ENCODE results near the gene TANGO6. TPM values are rescaled to one million over a fixed set of nuclear protein-coding genes. Genes with fewer than 3 reads are reported as not detected.

The TANGO6 gene
- total RNA-seq, 2 donors from 2014 or later = 9.6 to 15.3 TPM

DNA sequence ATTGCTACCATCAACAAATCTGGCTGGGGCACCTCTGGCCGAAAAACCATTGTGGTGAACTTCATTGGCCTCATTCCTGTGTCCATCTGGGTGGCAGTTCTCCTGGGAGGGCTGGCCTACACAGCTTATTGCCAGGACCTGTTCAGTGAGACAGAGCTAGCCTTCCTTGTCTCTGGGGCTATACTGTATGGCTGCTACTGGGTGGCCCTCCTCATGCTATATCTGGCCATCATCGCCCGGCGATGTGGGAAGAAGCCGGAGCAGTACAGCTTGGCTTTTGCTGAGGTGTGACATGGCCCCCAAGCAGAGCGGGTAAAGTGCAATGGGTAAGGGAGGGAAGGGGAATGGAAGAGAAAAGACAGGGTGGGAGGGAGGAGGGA lies 271.6 kb downstream of the TANGO6 start:
- H3K4me3 ChIP-seq (ENCODE audit: low read length) = no peak overlapping the region
- no peaks in the 10 kb centered on the region for H3K27me3 ChIP-seq (ENCODE audit: control insufficient read depth, insufficient read depth, low read length, poor library complexity, severe bottlenecking)
- Mint-ChIP-seq H3K36me3 (ENCODE audit: low read depth) (peaks cover 45% of the 10 kb centered on the region), H3K27ac (no peak overlapping the region), H3K27me3 (ENCODE audit: insufficient read depth) (peaks cover 3% of the 10 kb centered on the region), H3K4me3 (no peak overlapping the region), H3K4me1 (peaks cover 12% of the 10 kb centered on the region), H3K9me3 (no peaks in the 10 kb centered on the region)
- peaks cover 5% of the 10 kb centered on the region for H3K4me1 ChIP-seq (ENCODE audit: control insufficient read depth, insufficient read depth, low read length)
- H3K36me3 ChIP-seq (ENCODE audit: control insufficient read depth, insufficient read depth, low read length) = peaks cover 44% of the 10 kb centered on the region
- 96% methylated on average over 3 to 6 of the region's 6 CpGs for WGBS, 2 experiments (ENCODE audit: insufficient coverage in 1 of 2, insufficient read length in 1 of 2)
- no peak overlapping the region for H3K27ac ChIP-seq (ENCODE audit: low read depth, low read length)
- DNase-seq = no peak
- no peak overlapping the region for H3K9ac ChIP-seq (ENCODE audit: extremely low read depth, low read length, poor library complexity, severe bottlenecking)
- H3K9me3 ChIP-seq (ENCODE audit: control insufficient read depth, low read length) = no peaks in the 10 kb centered on the region
- TF ChIP-seq, protein P1, sequence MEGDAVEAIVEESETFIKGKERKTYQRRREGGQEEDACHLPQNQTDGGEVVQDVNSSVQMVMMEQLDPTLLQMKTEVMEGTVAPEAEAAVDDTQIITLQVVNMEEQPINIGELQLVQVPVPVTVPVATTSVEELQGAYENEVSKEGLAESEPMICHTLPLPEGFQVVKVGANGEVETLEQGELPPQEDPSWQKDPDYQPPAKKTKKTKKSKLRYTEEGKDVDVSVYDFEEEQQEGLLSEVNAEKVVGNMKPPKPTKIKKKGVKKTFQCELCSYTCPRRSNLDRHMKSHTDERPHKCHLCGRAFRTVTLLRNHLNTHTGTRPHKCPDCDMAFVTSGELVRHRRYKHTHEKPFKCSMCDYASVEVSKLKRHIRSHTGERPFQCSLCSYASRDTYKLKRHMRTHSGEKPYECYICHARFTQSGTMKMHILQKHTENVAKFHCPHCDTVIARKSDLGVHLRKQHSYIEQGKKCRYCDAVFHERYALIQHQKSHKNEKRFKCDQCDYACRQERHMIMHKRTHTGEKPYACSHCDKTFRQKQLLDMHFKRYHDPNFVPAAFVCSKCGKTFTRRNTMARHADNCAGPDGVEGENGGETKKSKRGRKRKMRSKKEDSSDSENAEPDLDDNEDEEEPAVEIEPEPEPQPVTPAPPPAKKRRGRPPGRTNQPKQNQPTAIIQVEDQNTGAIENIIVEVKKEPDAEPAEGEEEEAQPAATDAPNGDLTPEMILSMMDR (conservative IDR thresholded peaks at IDR 0.05) = no peak

DNA sequence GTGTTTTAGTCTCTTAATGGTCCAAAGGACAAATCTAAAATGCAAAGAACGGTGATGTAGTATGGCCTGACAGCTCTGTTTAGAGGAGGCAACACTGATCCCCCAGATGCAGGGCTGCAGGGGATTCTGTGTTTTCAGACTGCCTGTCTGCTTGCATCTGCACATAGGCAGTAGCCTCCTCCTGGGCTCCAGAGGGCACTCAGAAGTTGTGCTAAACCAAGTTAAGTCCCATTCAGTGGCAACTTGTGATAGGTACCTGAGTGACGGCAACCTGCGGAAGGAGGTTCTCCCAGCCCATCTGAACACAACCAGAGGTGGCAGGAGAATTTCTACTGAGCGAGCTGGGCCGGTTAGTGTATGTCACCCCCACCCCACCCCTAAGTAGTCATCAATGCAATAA lies 272.0 kb downstream of the TANGO6 start:
- Mint-ChIP-seq H3K27ac (no peak overlapping the region), H3K27me3 (ENCODE audit: insufficient read depth) (peaks cover 2% of the 10 kb centered on the region), H3K9me3 (no peaks in the 10 kb centered on the region), H3K4me1 (peaks cover 11% of the 10 kb centered on the region), H3K36me3 (ENCODE audit: low read depth) (peaks cover 48% of the 10 kb centered on the region), H3K4me3 (no peak overlapping the region)
- no peaks in the 10 kb centered on the region for H3K27me3 ChIP-seq (ENCODE audit: control insufficient read depth, insufficient read depth, low read length, poor library complexity, severe bottlenecking)
- H3K4me3 ChIP-seq (ENCODE audit: low read length) = no peak overlapping the region
- no peak overlapping the region for H3K27ac ChIP-seq (ENCODE audit: low read depth, low read length)
- H3K9ac ChIP-seq (ENCODE audit: extremely low read depth, low read length, poor library complexity, severe bottlenecking) = no peak overlapping the region
- TF ChIP-seq, protein P1 (conservative IDR thresholded peaks at IDR 0.05) = no peak
- WGBS, 2 experiments (ENCODE audit: insufficient coverage in 1 of 2, insufficient read length in 1 of 2) = 91 to 100% methylated on average over 4 to 5 of the region's 5 CpGs
- no peaks in the 10 kb centered on the region for H3K9me3 ChIP-seq (ENCODE audit: control insufficient read depth, low read length)
- peaks cover 5% of the 10 kb centered on the region for H3K4me1 ChIP-seq (ENCODE audit: control insufficient read depth, insufficient read depth, low read length)
- peaks cover 48% of the 10 kb centered on the region for H3K36me3 ChIP-seq (ENCODE audit: control insufficient read depth, insufficient read depth, low read length)
- no peak for DNase-seq

DNA sequence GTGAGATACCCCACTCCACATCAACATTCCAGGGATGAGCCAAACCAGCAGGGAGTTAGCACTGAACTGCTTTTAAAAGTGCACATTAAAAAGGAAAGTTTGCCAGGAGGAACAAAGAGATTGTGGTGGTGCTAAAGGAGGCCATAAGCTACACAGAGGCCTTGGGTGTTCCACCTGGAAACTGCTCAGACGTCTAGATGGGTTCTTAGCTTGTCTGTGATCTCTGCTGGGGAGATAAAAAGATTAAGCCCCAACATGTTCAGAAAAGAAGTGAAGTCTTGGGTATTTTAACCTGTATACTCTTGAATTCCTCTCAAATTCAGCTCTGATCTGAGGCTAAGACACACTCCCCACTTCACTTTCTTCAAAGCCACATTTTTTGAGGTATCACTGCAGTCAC lies 272.5 kb downstream of the TANGO6 start:
- Histone ChIP-seq H3K27me3 (ENCODE audit: control insufficient read depth, insufficient read depth, low read length, poor library complexity, severe bottlenecking) (no peaks in the 10 kb centered on the region), H3K4me1 (ENCODE audit: control insufficient read depth, insufficient read depth, low read length) (peaks cover 5% of the 10 kb centered on the region), H3K9ac (ENCODE audit: extremely low read depth, low read length, poor library complexity, severe bottlenecking) (no peak overlapping the region), H3K9me3 (ENCODE audit: control insufficient read depth, low read length) (no peaks in the 10 kb centered on the region), H3K36me3 (ENCODE audit: control insufficient read depth, insufficient read depth, low read length) (peaks cover 53% of the 10 kb centered on the region), H3K27ac (ENCODE audit: low read depth, low read length) (no peak overlapping the region), H3K4me3 (ENCODE audit: low read length) (no peak overlapping the region)
- Mint-ChIP-seq H3K27ac (no peak overlapping the region), H3K27me3 (ENCODE audit: insufficient read depth) (peaks cover 2% of the 10 kb centered on the region), H3K4me1 (peaks cover 6% of the 10 kb centered on the region), H3K4me3 (no peak overlapping the region), H3K9me3 (no peaks in the 10 kb centered on the region), H3K36me3 (ENCODE audit: low read depth) (peaks cover 48% of the 10 kb centered on the region)
- 63 to 77% methylated on average over 1 of the region's 1 CpG for whole genome bisulfite sequencing, 2 experiments (ENCODE audit: insufficient coverage in 1 of 2, insufficient read length in 1 of 2)
- no peak for DNase-seq
- TF ChIP-seq, protein P1 (conservative IDR thresholded peaks at IDR 0.05) = no peak
